SK-N-SH treated with all-trans-retinoic acid at 6 μM for 48 hours (cell line): ENCODE measurements around the gene CACNA1D.
"Not testable (repeated sequence)": the region's sequence is repeated elsewhere in the genome, so short reads cannot be mapped to it uniquely, and the experiment has no call there.

ENCODE experiments used
- ATAC-seq: fragments of 200-7000 bp; cut with Tn5 transposase; 3 replicates; pipeline ENCODE4 v1.9.1; 2020; ENCODE audit warnings: mild to moderate bottlenecking, moderate library complexity
- ARNTL ChIP-seq: fragments of 450-650 bp; formaldehyde crosslinking; IDR thresholded peaks from 2 replicates; pipeline ENCODE4 v1.5.0; 2020; ENCODE audit warnings: low read depth, mild to moderate bottlenecking, moderate library complexity, borderline replicate concordance
- BACH2 ChIP-seq: fragments of 250-450 bp; sonication (Bioruptor Pico); IDR thresholded peaks from 2 replicates; pipeline ENCODE4 v1.9.0; 2021; ENCODE audit warnings: mild to moderate bottlenecking, borderline replicate concordance
- CSDC2 ChIP-seq: fragments of 250-450 bp; sonication (Bioruptor Pico); IDR thresholded peaks from 2 replicates; pipeline ENCODE4 v1.5.0; 2020; ENCODE audit warnings: mild to moderate bottlenecking, moderate library complexity
- CSRNP3 ChIP-seq: fragments of 250-450 bp; sonication (Bioruptor Pico); IDR thresholded peaks from 2 replicates; pipeline ENCODE4 v1.5.1; 2021; ENCODE audit warnings: mild to moderate bottlenecking, moderate library complexity
- ESRRG ChIP-seq: fragments of 250-450 bp; sonication (Bioruptor Pico); IDR thresholded peaks from 2 replicates; pipeline ENCODE4 v1.6.1; 2021; ENCODE audit warnings: mild to moderate bottlenecking
- GLIS3 ChIP-seq: fragments of 250-450 bp; sonication (Bioruptor Pico); IDR thresholded peaks from 2 replicates; pipeline ENCODE4 v1.5.0; 2020; ENCODE audit warnings: mild to moderate bottlenecking, moderate library complexity
- ISL1 ChIP-seq: fragments of 250-450 bp; sonication (Bioruptor Pico); IDR thresholded peaks from 2 replicates; pipeline ENCODE4 v2.1.2; 2022; ENCODE audit warnings: mild to moderate bottlenecking, moderate library complexity
- OSR1 ChIP-seq: fragments of 250-450 bp; sonication (Bioruptor Pico); IDR thresholded peaks from 2 replicates; pipeline ENCODE4 v1.8.0; 2022; ENCODE audit warnings: moderate library complexity, mild to moderate bottlenecking, inconsistent platforms
- PATZ1 ChIP-seq: fragments of 250-450 bp; sonication (Bioruptor Pico); IDR thresholded peaks from 2 replicates; pipeline ENCODE4 v1.8.0; 2020; ENCODE audit warnings: mild to moderate bottlenecking, moderate library complexity, borderline replicate concordance
- POU6F1 ChIP-seq: fragments of 250-450 bp; sonication (Bioruptor Pico); IDR thresholded peaks from 2 replicates; pipeline ENCODE4 v1.8.0; 2021; ENCODE audit warnings: low read depth, mild to moderate bottlenecking, moderate library complexity, borderline replicate concordance
- PPARA ChIP-seq: fragments of 250-450 bp; sonication (Bioruptor Pico); IDR thresholded peaks from 2 replicates; pipeline ENCODE4 v1.5.0; 2020; ENCODE audit warnings: mild to moderate bottlenecking, borderline replicate concordance
- RARB ChIP-seq: fragments of 250-450 bp; sonication (Bioruptor Pico); IDR thresholded peaks from 2 replicates; pipeline ENCODE4 v1.8.0; 2021; ENCODE audit warnings: mild to moderate bottlenecking, moderate library complexity
- SNAI2 ChIP-seq: fragments of 250-450 bp; sonication (Bioruptor Pico); IDR thresholded peaks from 2 replicates; pipeline ENCODE4 v1.5.0; 2020; ENCODE audit warnings: mild to moderate bottlenecking, moderate library complexity
- TCF4 ChIP-seq: fragments of 250-450 bp; sonication (Bioruptor Pico); IDR thresholded peaks from 2 replicates; pipeline ENCODE4 v1.8.0; 2021; ENCODE audit warnings: mild to moderate bottlenecking, moderate library complexity, borderline replicate concordance
- TOX ChIP-seq: fragments of 250-450 bp; sonication (Bioruptor Pico); IDR thresholded peaks from 2 replicates; pipeline ENCODE4 v1.8.0; 2021; ENCODE audit warnings: mild to moderate bottlenecking, moderate library complexity, borderline replicate concordance
- ZC3H10 ChIP-seq: fragments of 250-450 bp; sonication (Bioruptor Pico); IDR thresholded peaks from 2 replicates; pipeline ENCODE4 v1.5.1; 2021; ENCODE audit warnings: mild to moderate bottlenecking, moderate library complexity
- ZFP3 ChIP-seq: fragments of 250-450 bp; sonication (Bioruptor Pico); IDR thresholded peaks from 2 replicates; pipeline ENCODE4 v1.5.0; 2020; ENCODE audit warnings: mild to moderate bottlenecking, moderate library complexity
- ZNF565 ChIP-seq: fragments of 450-650 bp; formaldehyde crosslinking; conservative IDR thresholded peaks from 2 replicates; pipeline ENCODE4 v1.5.0; 2020; ENCODE audit warnings: low read depth, mild to moderate bottlenecking, moderate library complexity
- ZNF70 ChIP-seq: fragments of 450-650 bp; formaldehyde crosslinking; IDR thresholded peaks from 2 replicates; pipeline ENCODE4 v1.5.0; 2020; ENCODE audit warnings: mild to moderate bottlenecking, moderate library complexity
- ZNF8 ChIP-seq: fragments of 450-650 bp; formaldehyde crosslinking; IDR thresholded peaks from 2 replicates; pipeline ENCODE4 v1.5.0; 2020; ENCODE audit warnings: mild to moderate bottlenecking, moderate library complexity

CACNA1D gene

DNA sequence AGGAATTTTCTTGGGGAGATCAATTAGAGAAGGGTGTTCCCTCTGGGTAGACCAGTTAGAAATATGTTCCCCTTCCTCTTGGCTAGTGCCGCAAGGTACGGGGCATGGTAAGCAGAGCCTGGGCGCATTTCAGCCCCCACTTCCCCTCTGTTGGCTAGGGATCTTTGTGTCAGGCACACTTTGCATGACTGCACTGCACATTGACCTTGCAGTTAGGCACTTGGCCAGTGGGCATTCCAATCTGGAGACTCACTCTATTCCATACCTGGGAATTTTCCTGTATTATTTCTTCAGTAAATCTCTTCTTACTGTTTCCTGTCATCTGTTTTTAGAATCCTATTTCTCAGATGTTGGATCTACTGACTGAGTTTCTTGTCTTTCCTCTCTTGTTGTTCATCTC lies 30.0 kb upstream of the CACNA1D start:
- ATAC-seq = no peak
- TF ChIP-seq CSDC2 (CRISPR knock-in tag) (no peak), TOX (CRISPR knock-in tag) (no peak), ARNTL (CRISPR knock-in tag) (no peak), ZFP3 (CRISPR knock-in tag) (no peak), RARB (no peak), PPARA (CRISPR knock-in tag) (no peak), ISL1 (no peak), ZC3H10 (no peak), BACH2 (CRISPR knock-in tag) (no peak)

- not testable (repeated sequence) for ATAC-seq
These were observed 24.7 kb upstream of the CACNA1D start for GRCh38 chr3:53469758-53470157.

- ATAC-seq = no peak
- TF ChIP-seq POU6F1 (CRISPR knock-in tag) (no peak), GLIS3 (CRISPR knock-in tag) (no peak), PPARA (CRISPR knock-in tag) (no peak), SNAI2 (no peak), ZNF565 (CRISPR knock-in tag) (no peak), BACH2 (CRISPR knock-in tag) (no peak), CSRNP3 (no peak)
These were observed 21.0 kb upstream of the CACNA1D start for GRCh38 chr3:53473422-53473821.

DNA sequence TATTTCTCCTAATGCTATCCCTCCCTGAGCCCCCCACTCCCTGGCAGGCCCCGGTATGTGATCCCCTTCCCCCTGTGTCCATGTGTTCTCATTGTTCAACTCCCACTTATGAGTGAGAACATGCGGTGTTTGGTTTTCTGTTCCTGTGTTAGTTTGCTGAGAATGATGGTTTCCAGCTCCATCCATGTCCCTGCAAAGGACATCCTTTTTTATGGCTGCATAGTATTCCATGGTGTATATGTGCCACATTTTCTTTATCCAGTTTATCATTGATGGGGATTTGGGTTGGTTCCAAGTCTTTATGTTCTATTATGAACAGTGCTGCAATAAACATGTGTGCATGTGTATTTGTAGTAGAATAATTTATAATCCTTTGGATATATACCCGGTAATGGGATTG lies 18.0 kb upstream of the CACNA1D start:
- ATAC-seq = not testable (repeated sequence)

- not testable (repeated sequence) for ATAC-seq
These were observed 16.7 kb upstream of the CACNA1D start for GRCh38 chr3:53477689-53478088.

GRCh38 chr3:53478166-53478830 lies 16.1 kb upstream of the CACNA1D start:
- ATAC-seq = no peak
- TF ChIP-seq ZNF8 = no peak
- no peak for TF ChIP-seq ZNF70 (CRISPR knock-in tag)
- no peak for TF ChIP-seq PATZ1
- no peak for TF ChIP-seq ESRRG (CRISPR knock-in tag)
- no peak for TF ChIP-seq CSRNP3
- no peak for TF ChIP-seq CSDC2 (CRISPR knock-in tag)
- no peak for TF ChIP-seq GLIS3 (CRISPR knock-in tag)
- TF ChIP-seq RARB = no peak
- no peak for TF ChIP-seq SNAI2
- no peak for TF ChIP-seq TCF4 (CRISPR knock-in tag)
- TF ChIP-seq PPARA (CRISPR knock-in tag) = no peak
- TF ChIP-seq TOX (CRISPR knock-in tag) = no peak
- no peak for TF ChIP-seq BACH2 (CRISPR knock-in tag)
- TF ChIP-seq OSR1 (CRISPR knock-in tag) = no peak
